Prostate gland (tissue), 2 donors: Measurements from ENCODE around the gene IFI27L2.

ENCODE experiments used
- POLR2A ChIP-seq: fragments of 450-650 bp; IDR thresholded peaks from one replicate; pipeline ENCODE4 v1.6.1; 2016; ENCODE audit warnings: antibody characterized with exemption, mild to moderate bottlenecking
- TF ChIP-seq, protein P1 (sequence below), 4 experiments: fragments of 200-600 bp in 2 of 4; fragments of 450-650 bp in 2 of 4; sonication (generic) in 2 of 4; IDR thresholded peaks; 1 replicate in 3 of 4; 2 replicates in 1 of 4; pipeline ENCODE4 v1.5.1; 2016 to 2019; ENCODE audit warnings: antibody characterized with exemption in 4 of 4, mild to moderate bottlenecking in 2 of 4, moderate library complexity in 2 of 4

DNA sequence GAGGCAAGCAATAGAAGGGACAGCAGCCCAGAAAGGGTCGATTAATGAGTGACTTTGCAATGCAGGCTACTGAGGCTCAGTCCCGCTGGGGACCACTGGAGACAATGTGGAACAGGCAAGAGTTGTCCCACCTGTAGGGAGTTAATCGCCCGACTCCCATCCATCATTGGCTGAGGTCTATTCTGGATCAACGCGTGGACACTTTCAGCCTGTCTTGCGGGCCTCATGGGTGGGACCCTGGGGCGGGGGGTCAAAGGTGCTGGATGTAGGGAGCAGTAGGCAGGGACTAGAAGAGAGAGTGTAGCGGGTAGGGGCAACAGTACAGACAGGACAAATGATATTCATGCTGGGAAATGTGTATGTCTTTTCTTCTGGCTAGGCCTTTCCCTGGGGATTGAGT, 6.1 kb downstream of the IFI27L2 start:
- TF ChIP-seq, protein P1, sequence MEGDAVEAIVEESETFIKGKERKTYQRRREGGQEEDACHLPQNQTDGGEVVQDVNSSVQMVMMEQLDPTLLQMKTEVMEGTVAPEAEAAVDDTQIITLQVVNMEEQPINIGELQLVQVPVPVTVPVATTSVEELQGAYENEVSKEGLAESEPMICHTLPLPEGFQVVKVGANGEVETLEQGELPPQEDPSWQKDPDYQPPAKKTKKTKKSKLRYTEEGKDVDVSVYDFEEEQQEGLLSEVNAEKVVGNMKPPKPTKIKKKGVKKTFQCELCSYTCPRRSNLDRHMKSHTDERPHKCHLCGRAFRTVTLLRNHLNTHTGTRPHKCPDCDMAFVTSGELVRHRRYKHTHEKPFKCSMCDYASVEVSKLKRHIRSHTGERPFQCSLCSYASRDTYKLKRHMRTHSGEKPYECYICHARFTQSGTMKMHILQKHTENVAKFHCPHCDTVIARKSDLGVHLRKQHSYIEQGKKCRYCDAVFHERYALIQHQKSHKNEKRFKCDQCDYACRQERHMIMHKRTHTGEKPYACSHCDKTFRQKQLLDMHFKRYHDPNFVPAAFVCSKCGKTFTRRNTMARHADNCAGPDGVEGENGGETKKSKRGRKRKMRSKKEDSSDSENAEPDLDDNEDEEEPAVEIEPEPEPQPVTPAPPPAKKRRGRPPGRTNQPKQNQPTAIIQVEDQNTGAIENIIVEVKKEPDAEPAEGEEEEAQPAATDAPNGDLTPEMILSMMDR (IDR thresholded peaks at IDR 0.05) = no peak
- no peak for TF ChIP-seq POLR2A
